Measurements from ENCODE around the gene TSC22D1.
"Not testable (repeated sequence)": the region's sequence is repeated elsewhere in the genome, so short reads cannot be mapped to it uniquely, and the experiment has no call there.

TSC22D1 gene

DNA sequence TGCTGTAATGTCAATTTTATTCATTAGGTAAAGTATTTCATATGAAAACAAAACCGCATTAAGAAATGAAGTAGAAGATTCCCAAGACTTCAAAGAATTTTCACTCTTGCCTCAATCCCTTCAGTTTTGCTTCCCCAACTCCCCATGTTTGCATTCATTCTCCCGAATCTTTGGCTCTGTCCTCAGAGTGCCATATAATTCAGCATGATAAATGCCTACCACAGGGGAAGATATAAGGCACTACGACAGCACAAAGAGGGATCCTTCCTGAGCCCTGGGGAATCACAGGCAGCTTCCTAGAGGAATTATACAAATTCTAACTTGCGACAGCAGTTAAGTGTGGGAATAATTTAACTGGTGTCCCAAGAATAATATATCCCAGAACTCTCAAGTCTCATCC, 68.5 kb downstream of the TSC22D1 start:
- no peak for DNase-seq (ENCODE audit: low read depth in 1 of 2, low spot score in 1 of 2)

- DNase-seq (ENCODE audit: low read depth in 1 of 2, low spot score in 1 of 2): no peak
These were observed 69.4 kb downstream of the TSC22D1 start for GRCh38 chr13:44506719-44507118.

DNA sequence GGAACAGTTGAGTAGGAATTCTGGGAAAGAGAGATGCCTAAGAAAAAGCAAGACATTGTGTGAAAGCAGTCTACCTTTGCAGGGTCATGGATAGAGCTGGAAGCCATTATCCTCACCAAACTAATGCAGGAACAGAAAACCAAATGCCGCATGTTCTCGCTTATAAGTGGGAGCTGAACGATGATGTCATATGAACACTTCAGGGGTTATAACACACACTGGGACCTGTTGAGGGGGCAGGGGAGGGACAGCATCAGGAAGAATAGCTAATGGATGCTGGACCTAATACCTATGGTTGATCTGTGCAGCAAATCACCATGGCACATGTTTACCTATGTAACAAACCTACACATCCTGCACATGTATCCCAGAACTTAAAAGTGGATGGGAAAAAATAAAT, 69.9 kb downstream of the TSC22D1 start:
- DNase-seq (ENCODE audit: low read depth in 1 of 2, low spot score in 1 of 2): no peak

GRCh38 chr13:44504116-44504515, 72.0 kb downstream of the TSC22D1 start:
- DNase-seq (ENCODE audit: low read depth in 1 of 2, low spot score in 1 of 2): no peak

DNA sequence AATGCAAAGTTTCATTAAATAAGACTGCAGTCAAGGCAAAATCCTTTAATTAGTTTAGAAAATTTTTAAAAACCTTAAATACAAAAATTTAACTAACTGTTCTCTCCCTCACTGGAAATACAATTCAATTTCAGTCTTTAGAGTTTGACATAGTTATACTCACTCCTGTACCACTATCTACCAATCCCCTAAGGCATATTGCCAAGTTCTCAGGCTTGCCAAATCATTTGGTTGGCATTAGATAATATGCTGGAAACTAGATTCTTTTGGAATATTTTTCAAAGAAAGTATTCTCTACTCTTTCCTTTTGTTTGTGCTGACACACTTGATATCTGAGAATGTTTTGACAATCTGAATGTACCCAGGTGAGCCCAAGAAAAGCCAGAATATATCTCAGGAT, 77.2 kb downstream of the TSC22D1 start:
- DNase-seq (ENCODE audit: low read depth in 1 of 2, low spot score in 1 of 2): no peak

- DNase-seq (ENCODE audit: low read depth in 1 of 2, low spot score in 1 of 2): no peak
These were observed 77.6 kb downstream of the TSC22D1 start for GRCh38 chr13:44498502-44498901.

GRCh38 chr13:44497801-44498200, 78.3 kb downstream of the TSC22D1 start:
- no peak for DNase-seq (ENCODE audit: low read depth in 1 of 2, low spot score in 1 of 2)

- no peak for DNase-seq (ENCODE audit: low read depth in 1 of 2, low spot score in 1 of 2)
These were observed 82.8 kb downstream of the TSC22D1 start for GRCh38 chr13:44493213-44493812.

- DNase-seq (ENCODE audit: low read depth in 1 of 2, low spot score in 1 of 2): no peak
These were observed 86.4 kb downstream of the TSC22D1 start for GRCh38 chr13:44489751-44490150.

DNA sequence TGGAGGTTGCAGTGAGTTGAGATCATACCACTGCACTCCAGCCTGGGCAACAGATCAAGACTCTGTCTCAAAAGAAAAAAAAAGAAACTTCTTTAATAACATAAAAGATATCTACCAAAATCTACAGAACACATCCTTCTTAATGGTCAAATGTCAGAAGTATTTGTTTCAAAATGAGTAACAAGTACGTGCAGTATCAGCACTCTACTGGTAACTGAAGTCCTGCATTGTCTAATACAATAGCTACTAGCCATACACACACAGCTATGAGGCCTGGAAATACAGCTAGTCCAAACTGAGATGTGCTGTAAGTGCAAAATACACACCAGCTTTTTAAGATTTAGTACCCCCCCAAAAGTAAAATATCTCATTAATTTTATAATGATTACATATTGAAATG, 88.1 kb downstream of the TSC22D1 start:
- no peak for DNase-seq (ENCODE audit: low read depth in 1 of 2, low spot score in 1 of 2)

DNA sequence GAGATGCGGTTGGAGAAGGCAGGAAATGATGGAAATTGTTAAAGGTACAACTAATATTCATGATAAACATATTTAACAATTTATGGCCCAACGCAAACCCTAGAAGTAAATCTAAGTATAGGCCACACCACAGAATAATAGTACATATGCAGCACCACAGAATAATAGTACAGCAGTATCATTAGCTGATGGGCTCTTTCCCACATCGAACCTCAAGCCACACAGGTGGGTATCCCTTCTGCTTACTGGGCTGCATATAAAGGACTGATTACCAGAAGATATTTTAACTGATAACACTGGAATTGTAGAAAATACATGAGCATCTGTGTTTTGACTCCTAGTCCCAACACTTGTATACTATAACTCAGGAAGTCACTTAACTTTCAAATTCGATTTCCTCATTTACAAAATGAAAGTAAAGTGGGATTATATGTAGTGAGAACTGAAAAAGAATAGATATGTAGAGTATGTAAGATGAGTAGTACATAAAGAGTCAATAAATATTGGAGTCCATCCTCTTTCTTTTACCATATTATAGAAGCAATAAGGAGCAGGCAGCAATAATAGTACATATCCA, 91.5 kb downstream of the TSC22D1 start:
- DNase-seq (ENCODE audit: low read depth in 1 of 2, low spot score in 1 of 2): no peak

- no peak for DNase-seq (ENCODE audit: low read depth in 1 of 2, low spot score in 1 of 2)
These were observed 101.8 kb downstream of the TSC22D1 start for GRCh38 chr13:44474122-44474910.

GRCh38 chr13:44471686-44472085, 104.4 kb downstream of the TSC22D1 start:
- no peak for DNase-seq (ENCODE audit: low read depth in 1 of 2, low spot score in 1 of 2)

- DNase-seq (ENCODE audit: low read depth in 1 of 2, low spot score in 1 of 2): no peak
These were observed 105.2 kb downstream of the TSC22D1 start for GRCh38 chr13:44470638-44471562.

DNA sequence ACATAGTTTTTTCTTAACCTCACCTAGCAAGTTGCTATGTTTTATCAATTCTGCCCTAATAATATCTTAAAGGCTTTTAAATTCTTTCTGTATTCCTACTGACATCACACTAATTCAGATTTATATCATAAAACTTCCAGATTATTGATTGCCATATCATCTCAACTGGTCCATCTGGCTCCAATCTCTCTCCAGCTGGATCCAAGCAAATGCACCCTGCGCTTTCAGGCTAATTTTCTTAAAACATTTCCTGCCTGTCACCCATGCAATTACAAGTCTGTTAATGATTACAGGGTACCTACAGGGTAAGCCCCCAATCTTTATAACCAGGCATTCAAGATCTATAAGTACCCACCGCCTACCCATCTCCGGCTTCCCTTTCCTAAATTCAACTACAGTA, 107.3 kb downstream of the TSC22D1 start:
- DNase-seq (ENCODE audit: low read depth in 1 of 2, low spot score in 1 of 2): no peak

GRCh38 chr13:44465318-44465717, 110.8 kb downstream of the TSC22D1 start:
- DNase-seq (ENCODE audit: low read depth in 1 of 2, low spot score in 1 of 2): no peak

DNA sequence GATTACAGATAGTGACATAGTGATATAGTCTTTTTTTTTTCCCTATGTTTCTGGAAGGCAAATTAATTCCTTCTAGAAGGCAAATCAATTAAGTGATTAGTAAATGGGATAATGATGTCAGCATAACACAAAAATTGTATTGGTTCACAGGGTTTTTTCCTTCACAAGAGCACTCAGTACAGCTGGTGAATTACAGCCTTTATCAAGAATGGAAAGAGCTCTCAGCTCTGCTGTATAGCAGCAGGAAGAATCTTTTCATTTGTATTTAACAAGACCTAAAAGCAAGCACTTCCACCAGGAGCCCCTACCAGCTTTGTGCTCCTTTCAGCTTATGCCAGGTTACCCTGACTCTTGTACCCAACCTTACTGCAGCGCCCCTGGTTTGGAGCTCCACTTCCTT, 111.7 kb downstream of the TSC22D1 start:
- DNase-seq (ENCODE audit: low read depth in 1 of 2, low spot score in 1 of 2): no peak

DNA sequence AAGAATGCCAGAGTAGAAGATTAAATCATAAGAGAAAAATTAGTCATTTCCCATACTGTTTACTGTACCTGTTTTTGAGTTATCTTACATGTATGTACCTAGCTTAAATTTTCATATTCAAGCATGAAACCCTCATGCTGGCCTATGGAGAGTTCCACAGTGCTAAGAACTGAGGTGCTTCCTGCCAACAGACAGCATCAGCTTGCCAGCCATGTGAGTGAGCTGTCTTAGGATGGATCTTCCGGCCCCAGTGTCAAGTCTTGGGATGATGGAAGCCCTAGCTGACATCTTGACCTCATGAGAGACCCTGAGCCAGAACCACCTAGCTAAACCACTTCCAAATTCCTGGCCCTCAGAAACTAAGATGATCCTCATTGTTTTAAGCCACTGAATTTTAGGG, 112.4 kb downstream of the TSC22D1 start:
- DNase-seq (ENCODE audit: low read depth in 1 of 2, low spot score in 1 of 2): no peak

DNA sequence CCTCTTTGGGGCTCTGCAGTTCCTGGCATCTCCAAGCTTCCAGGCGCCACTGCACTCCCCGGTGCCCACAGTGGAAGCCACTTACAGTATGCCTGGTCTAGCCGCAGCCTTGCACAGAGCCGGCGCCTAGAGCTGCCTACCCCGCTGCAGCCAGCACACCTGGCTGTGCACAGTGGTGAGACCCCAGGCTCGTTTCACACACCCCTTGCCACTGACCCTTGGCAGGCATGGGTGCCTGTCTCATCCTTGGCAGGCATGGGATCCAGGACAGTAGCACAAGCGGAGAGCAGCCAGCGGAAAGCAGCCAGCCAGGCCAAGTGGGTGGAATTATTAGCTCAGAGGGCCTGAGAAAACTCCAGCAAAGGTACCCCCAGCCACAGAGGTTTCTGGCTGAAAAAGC, 116.5 kb downstream of the TSC22D1 start:
- DNase-seq (ENCODE audit: low read depth in 1 of 2, low spot score in 1 of 2): no peak

- DNase-seq (ENCODE audit: low read depth in 1 of 2, low spot score in 1 of 2): no peak
These were observed 117.7 kb downstream of the TSC22D1 start for GRCh38 chr13:44458313-44458975.

GRCh38 chr13:44456212-44456611, 119.9 kb downstream of the TSC22D1 start:
- DNase-seq (ENCODE audit: low read depth in 1 of 2, low spot score in 1 of 2): not testable (repeated sequence)

Data from activated T-helper 1 cell treated with anti-CD3 and anti-CD28 coated beads, Interleukin-2, amount 50 U/mL, for 16 hours (primary cell).